Activated CD4-positive, alpha-beta T cell treated with anti-CD3 and anti-CD28 coated beads, Interleukin-2, amount 50 U/mL, for 48 hours (primary cell): Measurements from ENCODE around the gene B3GNT5.

Source experiments
- DNase-seq, 2 experiments: peaks; one replicate each; pipeline ENCODE4 v3.0.0-alpha.2; 2020

The B3GNT5 gene

DNA sequence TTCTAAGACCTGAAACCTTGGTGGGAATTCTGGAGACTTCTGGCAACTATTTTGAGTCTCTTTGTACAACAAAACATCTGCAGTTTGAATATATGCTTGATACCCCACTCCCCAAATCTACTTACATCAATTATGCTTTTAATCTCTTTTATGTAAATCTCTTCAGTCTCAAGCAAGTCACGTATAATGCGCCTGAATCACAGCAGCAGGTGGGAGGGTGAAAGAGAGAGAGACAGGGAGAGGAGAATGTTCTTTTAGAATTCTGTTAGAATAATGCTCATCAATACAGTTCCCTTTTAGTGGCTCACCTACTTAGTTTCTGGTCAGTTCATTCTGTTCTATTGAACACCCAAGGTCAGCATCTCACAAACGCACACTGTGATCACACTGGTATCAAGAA is 22.2 kb upstream of the B3GNT5 start:
- no peak for DNase-seq

DNA sequence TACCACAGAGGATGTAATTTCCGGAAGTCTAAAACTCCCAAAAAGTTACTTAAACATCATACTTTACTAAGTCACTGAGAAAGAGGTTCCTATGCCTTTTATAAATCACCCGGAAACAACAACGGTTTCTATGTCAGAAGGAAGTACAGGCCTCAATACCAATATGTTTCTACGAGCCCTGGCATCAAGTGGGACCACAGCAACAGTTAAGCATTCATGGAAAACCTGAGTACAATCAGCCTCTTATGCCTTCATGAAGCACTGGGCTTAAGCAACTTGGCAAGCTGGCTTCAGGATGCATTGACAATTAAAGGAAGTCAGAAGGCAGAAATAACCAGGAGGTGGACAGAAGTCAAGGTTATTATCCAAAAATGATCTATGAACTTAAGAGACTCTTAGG is 19.1 kb upstream of the B3GNT5 start:
- no peak for DNase-seq

DNA sequence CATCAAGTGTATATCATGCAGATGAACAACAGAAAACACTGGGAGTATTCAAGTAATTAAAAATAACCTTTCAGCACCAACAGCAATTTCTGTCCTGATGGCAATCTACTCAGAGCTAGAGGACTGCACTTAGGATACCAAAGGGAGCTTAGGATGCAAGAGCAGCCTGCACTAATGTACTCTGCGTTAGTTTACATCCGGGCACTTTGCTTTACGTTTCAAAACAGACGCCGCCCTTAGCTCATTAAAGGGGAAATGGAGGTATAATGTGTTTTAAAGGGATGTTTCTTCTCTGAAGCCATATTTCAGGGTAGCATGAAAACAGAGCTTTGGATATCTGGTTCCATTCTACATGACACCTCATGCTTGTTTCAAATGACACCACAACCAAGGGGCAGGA is 14.0 kb upstream of the B3GNT5 start:
- no peak for DNase-seq

DNA sequence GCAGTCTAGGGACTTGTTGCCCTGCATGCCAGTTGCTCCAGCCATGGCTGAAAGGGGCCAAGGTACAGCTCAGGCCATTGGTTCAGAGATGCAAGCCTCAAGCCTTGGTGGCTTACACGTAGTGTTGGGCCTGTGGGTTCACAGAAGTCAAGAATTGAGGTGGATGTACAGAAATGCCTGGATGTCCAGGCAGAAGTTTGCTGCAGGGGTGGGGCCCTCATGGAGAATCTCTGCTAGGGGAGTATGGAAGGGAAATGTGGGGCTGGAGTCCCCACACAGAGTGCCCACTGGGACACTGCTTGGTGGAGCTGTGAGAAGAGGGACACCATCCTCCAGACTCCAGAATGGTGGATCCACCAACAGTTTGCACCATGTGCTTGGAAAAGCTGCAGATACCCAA is 10.6 kb upstream of the B3GNT5 start:
- DNase-seq: no peak

DNA sequence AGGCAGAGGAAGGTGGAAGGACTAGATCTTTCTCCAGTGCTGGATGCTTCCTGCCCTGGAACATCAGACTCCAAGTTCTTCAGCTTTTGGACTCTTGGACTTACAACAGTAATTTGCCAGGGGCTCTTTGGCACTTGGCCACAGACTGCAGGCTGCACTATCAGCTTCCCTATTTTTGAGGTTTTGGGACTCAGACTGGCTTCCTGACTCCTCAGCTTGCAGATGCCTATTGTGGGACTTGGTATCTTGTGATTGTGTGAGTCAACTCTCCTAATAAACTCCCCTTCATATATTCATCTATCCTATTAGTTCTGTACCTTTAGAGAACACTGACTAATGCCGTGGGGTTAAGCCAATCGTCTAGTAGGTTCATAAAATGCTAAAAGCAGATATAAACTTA is 8.8 kb upstream of the B3GNT5 start:
- no peak for DNase-seq

DNA sequence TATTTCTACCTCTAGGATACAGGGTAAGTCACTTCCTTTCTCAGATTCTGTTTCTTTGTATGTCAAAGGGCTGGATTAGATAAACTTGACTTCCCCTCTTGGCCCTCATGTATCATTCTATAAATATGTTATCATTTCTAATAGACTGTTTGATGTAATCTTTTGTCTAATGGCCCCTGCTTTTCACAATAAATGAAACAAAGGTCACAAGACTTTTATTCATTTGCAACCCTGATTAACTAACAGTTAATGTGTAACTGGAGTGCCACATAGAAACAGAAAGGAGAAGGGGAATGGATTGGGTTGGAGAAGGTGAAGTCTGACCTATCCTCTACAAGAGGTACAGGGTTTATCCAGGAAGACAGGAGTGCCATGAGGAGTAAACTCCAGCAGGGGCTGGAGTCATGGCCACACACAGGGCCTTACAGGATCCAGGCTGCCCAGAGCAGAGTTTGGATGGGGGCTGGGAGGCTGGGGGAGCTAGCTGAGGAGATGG is 8.0 kb upstream of the B3GNT5 start:
- no peak for DNase-seq

DNA sequence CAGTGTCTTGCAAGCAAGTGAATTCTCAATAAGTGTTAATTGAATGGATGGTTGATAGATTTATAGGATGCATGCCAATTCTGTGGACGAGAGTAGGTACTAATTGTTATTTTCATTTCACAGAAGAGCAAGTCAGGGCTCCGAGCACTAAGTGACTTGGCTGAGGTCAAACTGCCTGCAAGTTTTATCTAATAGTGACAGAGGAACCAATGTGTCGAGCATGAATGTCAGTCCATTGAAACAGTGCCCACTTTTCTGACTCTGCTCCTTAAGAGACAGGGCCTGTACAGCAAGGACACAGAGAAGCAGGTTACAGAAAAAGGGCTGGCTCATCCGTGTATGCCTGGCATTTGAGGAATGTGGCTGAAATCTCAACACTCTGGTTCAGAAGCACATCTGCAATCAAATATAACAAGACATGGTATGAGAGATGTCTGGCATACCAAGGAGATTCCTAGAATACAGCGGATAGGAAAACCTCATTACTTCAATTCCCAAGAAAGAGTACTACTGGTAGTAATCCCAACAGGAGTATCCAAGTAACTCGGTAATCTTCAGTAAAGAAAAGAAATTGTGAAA is 6.0 kb upstream of the B3GNT5 start:
- no peak for DNase-seq

DNA sequence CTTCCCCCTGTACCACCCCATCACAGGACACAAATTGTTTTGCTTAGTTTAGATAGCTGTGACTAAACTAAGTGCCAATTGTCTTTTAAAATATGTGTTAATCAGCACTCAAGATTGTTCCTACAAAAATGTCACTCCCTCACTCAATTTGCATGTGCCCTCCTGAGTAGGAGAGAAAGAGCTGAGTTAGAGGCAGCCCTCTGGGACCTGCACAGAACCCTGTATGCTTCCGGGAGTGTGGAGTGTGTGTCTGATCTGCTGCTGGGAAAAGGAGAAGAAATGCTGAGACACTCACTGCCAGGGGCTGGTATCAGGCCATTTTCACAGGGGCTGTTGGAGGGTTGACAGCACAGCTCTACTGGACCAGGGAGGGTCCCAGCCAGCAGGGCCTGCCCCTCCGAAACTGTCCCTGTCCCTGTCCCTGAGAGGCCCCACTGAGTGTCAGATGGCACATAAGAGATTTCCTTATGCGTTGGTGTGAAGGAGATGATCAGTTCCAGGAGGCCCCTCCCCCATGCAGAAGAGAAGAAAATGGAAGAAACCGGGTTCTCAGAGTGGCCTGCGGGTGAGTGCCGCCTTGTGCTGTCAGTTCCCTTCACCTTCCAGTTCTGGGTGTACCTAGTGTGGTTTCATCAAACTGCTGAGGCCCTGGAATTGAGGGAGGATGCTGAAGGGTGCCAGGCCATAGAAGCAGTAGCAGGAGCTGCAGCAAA is 3.9 kb upstream of the B3GNT5 start:
- no peak for DNase-seq

DNA sequence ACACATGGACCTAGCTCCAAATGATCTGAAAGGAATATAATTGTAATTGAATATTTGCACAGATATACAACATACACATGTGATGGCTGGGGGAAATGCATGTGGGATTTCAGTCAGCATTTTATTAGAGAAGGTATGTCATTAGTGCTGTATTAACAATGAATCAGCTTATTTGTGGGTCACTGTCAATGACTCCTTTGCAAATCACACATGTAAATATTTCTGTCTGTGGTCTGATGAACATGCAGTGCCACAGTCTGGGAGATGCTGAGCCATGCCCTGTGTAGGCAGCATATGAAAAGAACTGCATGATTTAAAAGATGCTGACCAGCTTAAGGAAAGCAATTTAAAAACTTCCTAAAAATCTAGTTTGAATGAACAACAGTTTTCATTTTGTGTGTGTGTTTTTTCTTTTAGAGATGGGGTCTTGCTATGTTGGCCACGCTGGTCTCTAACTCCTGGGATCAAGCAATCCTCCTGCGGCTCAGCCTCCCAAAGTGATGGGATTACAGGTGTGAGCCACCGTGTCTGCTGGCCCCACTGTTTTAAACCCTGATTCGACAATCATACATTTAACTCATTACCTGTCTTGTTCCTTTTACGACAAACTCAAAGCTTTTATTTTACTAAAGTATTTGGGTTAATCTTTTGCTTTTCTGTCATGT is 803 bp upstream of the B3GNT5 start:
- DNase-seq: no peak

DNA sequence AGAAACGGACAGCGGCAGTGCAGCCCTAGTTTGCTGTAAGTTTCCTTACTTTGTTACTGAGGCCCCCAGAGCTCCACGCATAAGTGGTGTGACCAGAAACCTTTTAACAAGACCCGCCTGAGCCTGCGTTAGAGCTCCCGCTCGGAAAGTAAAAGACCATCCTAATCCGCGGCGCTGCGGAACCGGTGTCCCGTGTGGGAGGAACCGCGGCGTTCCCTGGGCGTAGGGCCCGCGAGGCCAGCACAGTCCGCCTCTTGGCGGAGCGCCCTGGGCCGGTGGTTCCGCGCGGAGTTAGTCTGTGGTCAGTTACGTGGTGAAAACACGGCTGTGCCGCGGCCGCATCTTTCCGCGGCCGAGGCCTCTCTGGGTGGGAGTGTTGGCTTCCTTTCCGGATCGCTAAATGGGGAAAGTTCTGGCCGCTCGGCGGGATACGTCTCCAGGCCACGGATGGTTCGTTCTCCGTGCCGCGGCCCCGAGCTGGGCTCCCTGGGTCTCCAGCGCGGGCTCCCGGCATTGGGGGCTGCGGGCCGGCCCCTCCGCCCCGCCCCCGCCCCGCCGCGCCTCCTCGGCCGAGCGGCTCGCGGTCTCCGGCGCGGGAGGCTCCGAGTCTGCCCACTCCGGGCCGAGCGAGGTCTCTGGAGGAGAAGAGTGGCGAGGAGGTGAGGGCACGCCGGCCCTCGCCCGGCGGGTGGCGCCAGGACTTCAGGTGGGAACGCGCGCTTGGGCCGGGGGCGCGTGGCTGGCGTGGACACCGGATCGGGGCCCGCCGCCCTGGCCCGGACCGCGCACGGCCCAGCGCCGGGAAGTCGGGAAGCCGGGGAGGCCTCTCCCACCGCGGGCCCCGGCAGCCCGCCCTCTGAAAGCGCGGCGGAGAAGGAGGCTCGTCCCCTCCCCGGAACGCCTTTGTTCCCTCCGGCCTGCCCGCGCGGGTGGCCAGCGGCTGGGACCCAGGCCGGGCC is 754 bp downstream of the B3GNT5 start:
- DNase-seq: peak; percentile 35 to 50

DNA sequence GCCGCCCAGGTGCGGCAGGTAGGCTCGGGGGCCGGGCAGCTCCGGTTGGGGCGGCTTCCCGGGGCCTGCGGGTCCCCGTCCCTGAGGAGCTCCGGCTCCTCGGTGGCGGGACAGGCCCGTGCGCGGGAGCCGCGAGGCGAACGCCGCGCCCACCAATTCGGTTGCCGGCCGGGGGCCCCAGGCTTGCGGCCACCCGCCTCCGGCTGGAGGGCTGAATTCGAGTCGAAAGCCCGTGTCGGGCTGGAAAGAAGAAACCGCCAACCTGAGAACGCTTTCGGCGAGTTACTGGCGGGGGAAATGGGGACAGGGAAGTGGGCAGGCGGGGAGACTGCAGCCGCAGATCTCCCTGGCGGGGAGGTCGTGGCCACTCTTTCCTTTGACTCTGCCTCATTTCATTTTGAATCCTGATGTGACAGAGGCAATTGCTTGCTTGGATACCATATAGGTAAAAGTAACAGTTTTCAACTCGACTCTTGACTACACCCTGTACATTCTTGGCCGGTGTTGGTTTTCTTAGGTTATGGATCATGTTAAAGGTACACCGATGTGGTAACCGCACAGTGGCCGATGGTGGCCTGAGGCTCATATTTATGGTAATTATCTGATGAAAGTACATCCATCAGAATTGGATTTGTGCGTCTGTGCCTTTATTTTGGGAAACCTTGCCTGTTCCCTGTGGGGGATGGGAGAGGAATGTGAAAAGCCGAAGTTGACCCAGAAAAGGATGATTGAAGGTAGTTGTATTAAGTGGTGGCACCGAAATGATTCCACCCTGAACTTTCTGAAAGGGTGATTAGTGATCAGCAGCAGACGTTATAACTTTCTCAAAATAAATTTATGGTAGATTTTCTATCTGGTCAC is 1.7 kb downstream of the B3GNT5 start:
- DNase-seq: peak in 1 of 2 experiments; percentile 38

DNA sequence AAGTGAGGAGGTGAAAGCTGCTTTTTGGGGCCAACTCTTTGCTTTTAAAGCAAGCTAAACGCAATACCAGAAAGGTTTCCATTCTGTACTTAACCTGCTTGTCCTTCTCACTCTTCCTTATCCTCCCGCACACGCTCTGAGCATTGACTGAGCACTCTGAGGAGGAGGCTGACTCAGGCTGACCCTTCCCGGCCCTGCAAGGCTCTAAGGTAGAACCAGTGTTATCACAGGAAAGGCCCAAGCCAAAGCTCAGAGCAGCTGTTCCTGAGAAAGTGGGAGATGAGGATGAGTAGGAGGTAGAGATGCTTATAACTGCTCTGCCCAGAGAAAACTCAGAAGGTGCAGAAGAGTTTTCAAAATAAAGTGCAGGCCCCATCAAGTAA is 2.3 kb downstream of the B3GNT5 start:
- peak in 1 of 2 experiments; percentile 29 for DNase-seq

DNA sequence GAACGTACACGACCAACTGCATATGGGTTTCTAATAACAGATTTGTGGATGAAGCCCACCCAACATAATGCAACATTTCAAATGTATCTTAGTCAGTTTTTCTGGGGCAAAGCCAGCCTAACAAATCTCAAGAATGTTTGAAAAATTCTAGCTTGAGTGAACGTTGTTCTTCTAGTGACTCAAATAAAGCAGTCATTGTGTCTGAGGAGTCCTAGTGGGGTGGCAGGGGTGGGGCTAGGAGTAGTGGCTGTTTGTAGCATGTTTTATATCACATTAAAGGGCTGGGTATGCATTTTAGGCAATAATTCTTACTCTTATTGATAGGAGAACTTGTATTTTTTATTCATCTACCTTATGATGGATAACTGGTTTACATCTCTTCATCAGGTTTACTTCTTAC is 6.0 kb downstream of the B3GNT5 start:
- DNase-seq: no peak

DNA sequence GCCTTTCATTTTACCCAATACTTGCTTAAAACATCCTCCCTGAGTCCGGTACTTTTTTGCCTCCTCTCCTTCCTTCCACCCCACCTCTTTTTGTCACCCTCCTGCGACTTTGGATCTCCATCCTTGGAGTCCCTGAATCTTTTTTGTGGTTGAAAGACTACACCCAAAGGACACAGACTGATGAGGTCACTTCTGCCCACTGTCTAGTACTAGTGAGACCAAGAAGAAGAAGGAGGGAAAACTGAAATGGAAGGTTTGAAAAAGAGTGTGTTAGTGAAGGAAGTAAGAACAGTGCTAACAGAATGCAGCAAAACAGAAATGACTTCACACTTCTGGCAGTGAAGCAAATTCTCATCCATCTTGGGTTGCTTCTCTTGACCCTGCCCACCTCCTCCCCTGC is 6.6 kb downstream of the B3GNT5 start:
- no peak for DNase-seq

DNA sequence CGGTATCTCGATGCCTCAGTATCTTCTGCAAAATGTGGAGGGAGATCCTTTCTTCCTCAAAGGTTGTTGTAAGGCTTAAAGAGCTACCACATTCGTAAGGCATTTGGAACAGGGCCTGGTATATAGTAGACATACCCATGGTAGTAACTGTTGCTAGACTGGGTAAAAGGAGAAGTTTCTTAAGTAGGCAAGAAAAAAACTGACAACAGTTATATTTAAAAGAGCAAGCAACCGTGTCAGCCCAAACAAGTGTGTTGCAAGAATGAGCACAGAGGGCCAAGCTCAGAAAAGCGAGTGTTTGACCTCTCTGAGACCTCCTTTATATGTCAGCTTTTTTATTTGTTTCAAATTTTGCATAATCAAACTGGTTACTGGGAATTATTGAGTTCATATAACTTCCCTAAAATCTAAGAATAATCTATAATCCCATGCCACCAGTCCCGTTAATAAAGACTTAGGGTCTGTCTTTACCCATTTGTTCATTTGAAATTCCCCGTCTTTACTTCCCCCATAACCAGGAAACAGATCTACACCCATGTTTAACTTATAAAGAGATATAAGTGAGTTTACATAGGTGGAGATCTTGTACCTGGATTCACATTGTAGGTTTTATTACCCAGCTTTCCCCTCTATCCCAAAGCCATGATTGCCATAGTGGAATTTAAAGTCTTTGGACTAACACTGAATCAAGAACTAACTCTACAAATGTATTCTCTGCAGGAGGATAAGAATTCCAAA is 7.3 kb downstream of the B3GNT5 start:
- DNase-seq: no peak

DNA sequence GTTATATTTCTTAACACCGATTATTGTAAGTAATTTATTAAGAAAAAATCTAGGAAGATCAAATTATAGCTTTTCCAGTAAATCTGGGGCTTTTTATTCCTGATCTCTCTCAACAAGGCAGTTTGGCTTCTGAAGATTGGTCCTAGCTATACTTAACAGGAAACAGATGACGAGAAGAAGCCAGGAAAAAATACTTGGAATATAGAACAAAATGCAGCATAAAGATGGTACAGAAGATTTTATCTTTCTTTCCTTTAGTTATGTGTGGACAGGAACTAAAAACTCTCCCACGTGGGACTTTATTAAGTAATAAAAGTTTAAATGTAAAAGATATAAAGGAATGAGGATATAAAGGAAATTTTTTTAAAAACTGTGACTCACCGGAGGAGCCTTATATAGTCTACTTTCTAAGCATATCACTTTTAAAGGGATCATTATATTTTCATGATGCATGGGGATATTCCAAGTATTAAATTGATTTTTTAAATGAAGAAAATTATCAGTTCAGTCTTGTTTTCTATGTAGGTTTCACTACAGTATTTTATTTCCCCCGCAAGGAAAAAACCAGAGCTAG is 8.2 kb downstream of the B3GNT5 start:
- no peak for DNase-seq

DNA sequence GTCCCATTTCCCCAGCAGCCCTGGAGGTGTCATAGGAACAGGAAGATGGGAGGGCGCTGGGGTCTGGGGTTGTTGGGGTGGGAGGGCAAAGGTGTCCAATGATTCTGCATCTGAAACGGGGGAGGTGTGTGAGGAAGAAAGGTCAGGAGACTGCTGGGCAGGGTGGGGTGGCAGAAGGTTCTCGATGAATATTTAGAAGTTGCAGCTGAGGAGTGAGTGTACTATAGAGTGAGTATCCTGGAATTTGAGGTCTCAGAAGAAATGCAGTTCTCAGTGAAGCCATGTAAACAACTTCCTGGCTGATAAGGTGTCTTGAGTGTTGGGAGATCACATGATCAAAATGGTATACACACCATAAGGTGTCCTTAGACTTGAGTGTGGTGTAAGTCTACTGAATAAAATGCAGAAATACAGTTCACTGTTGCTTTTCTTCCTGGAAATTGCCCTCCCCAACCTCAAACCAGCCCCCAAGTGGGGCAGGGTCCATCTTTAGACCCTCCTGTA is 9.9 kb downstream of the B3GNT5 start:
- DNase-seq: no peak

DNA sequence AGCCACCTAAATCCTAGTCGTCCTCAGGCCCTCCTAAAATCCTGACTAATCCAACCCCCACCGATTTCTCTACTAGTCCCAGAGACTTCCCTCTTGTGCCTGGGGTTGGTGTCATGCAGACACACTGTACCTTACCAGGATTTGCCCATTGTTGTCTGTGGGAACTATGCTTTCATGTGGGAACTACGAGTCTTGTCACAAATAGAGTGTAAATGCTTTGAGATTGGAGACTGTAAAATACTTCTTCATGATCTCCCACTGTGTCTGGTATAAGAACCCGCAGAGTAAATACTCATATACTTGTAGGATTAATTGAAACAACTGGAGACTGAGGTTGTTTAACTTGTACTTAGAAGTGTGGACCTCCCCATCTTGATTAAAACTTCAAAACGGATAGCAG is 11.2 kb downstream of the B3GNT5 start:
- no peak for DNase-seq

DNA sequence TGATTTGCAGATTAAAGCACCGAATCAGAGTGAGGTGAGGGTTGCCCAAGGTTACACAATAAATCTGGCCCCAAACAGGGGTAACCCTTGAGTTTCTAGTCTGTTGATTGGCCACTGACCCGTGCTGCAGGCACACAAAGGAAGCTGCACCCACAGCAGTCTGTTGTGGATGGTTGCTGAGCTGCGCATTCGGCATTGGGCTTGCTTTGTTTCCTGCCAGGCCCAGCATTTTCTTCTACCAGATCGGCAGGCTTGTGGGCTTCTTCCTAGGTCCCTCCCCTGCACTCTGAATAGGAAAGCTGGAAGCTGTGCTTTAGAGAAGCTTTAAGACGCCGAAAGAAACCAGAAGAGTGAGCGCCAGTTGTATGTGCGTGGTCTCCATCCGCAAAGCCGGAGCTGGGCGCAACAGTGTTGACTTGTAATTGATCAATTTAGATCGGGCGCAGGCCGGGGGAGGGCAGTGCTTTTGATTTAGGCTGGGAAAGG is 12.1 kb downstream of the B3GNT5 start:
- no peak for DNase-seq

DNA sequence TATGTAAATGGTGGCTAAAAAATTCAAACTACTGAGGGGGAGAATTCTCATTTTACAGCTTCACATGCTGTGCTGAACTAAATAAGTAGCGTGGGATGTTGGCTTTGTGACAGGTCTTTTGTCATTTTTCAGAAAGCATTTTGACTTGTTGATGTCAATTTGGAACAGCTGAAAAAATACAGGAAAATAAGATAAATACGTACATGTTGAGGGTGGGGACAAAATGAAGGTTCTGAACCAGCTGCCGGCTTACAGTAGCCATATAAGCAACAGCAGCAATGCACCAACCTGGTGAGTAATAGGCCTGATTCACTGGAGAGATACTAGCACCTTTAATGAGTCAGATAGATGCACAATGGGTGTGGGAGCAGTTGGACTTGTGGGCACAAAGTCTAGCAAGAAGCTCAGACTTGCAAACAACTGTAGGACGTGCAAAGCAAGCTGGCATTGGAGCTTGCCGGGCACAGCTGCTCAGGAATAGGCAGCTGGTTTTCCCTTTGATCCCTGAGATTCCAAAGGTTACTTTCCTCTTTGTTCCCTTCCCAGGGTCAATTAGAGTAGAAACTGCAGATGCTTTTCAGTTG is 12.9 kb downstream of the B3GNT5 start:
- DNase-seq: peak; percentile 49 to 64
